GM12864 (cell line): ENCODE results near the gene CAV2.
A peak's percentile ranks its signal among the peaks of the same experiment; 100 is the strongest.

Experiments used
- DNase-seq: peaks from one replicate; pipeline ENCODE4 v3.0.0-alpha.2; 2011; ENCODE audit warnings: low read depth
- H3K4me3 ChIP-seq: 2 replicates; pipeline ENCODE4 v1.5.1; 2011; ENCODE audit warnings: mild to moderate bottlenecking, low read depth, low read length, control low read depth
- TF ChIP-seq, protein P1 (sequence below): IDR thresholded peaks from 2 replicates; pipeline ENCODE4 v1.5.1; 2011; ENCODE audit warnings: low read depth, mild to moderate bottlenecking, moderate library complexity, low read length, control low read depth, inconsistent platforms; ENCODE audit errors: missing control alignments

CAV2 gene

DNA sequence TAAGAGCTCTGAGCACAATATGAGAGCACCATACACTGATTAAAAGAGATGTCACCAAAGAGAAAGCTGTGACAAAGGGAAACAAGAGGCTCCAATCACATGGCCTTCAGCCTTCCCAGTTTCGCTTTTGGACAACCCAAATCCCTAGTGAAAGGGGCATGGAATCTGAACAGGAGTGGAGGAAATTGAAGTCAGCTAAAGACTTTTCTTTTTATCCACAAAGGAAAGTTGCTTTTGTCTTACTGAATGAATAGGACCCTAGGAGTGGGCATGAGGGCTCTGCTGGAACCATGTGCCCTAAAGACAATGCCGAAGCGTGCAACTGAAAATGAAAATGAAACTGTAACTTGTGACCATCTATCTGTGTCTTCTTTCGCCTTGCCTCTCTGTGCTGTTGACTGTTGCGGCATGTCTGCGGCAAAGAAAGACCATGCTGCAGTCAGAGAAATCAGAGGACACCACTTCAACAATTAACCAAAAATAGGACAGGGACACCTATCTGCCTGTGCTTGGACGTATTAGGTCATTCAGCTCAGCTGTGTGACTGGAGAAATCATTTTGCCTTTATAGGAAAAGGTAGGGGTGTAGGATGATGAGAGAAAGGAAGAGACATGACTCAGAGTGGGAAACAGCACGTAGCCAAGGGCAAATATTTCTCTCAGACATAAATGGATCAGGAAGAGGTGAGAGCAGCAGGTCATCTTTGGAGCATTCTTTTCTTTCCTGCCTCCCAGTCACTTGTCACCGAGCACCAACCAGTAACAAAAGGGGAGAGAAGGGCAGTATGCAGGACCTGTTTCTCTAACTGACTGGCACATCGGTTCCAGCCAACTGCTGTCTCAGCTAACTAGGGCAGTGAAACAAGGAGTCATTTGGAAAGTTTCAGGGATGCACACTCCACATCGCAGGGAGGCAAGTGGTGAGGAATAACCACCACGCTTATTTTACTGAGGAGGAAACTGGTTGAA, 12.3 kb downstream of the CAV2 start:
- DNase-seq = peak; percentile 56
- TF ChIP-seq, protein P1, sequence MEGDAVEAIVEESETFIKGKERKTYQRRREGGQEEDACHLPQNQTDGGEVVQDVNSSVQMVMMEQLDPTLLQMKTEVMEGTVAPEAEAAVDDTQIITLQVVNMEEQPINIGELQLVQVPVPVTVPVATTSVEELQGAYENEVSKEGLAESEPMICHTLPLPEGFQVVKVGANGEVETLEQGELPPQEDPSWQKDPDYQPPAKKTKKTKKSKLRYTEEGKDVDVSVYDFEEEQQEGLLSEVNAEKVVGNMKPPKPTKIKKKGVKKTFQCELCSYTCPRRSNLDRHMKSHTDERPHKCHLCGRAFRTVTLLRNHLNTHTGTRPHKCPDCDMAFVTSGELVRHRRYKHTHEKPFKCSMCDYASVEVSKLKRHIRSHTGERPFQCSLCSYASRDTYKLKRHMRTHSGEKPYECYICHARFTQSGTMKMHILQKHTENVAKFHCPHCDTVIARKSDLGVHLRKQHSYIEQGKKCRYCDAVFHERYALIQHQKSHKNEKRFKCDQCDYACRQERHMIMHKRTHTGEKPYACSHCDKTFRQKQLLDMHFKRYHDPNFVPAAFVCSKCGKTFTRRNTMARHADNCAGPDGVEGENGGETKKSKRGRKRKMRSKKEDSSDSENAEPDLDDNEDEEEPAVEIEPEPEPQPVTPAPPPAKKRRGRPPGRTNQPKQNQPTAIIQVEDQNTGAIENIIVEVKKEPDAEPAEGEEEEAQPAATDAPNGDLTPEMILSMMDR = no peak
- H3K4me3 ChIP-seq = peak overlapping the region; percentile 50

DNA sequence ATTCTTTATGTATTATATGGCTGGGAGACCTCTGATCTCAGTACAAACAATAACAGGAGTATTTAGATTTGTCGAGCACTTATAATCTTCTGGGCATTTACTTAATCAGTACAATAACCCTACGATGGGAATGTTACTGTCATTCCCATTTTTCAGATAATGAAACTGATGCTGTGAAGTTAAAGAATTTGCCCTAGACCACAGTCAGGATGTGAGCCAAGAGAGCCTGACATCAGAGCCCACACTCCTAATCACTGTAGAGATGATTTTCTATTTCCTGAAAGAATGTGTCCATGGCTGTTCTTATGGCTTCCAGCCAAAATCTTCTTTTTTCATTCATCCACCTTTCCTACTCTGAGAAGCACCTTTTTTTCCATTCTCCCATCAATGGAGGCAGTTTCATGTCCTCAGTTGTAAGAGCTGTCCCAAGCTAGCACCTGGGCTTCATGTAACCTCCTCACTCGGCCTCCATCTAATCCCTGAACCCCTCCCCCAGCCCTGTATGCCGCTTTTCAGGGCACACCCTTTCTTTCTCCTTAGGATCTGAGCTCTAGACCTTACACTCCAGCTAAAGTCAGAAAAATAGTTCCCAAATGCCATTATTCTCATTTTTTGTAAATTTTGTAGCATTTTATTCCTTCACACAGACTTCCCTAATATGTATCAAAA, 13.1 kb downstream of the CAV2 start:
- TF ChIP-seq, protein P1 = no peak
- no peak for DNase-seq
- peak overlapping the region; percentile 50; the same call in 1 of the 2 replicates for H3K4me3 ChIP-seq

DNA sequence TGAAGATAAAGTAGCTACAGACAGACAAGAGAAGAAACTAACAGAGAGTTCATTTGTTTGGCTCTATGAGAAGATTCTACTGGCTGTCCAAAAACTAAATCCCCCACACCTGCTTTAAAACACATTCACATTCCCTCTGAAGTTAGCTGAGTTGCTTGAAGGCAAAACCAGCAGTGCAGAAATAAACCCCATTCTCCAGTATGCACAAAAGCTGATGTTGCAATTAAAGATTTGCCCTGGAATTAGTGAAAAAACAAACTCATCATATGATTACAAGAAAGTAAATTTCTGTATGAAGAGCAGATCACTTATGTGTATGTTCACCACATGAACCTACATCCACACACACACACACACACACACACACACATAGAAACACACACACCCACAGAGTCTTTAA, 16.0 kb downstream of the CAV2 start:
- TF ChIP-seq, protein P1 = no peak

DNA sequence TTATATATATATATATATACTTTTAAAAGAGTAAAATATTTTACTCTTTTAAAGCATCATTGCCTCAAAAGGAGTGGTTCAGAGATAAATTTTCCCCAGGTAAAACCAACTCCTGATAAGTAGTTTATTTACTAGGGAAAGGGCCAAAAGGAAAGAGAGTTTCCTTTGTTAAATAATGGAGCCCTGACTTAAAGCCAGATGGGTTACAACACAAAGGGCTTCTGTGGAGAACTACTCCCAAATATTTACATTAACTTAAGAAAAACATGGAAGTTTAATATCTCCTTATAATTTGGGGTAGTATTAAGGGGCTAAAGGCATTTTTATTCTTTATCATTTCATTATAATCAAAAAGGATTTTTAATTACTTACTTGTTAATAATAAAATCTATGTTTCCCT, 16.8 kb downstream of the CAV2 start:
- H3K4me3 ChIP-seq = no peak overlapping the region
- TF ChIP-seq, protein P1 = no peak
- no peak for DNase-seq

More for the DNA sequence above, 16.0 kb downstream of the CAV2 start:
- H3K4me3 ChIP-seq = no peak overlapping the region
- no peak for DNase-seq

DNA sequence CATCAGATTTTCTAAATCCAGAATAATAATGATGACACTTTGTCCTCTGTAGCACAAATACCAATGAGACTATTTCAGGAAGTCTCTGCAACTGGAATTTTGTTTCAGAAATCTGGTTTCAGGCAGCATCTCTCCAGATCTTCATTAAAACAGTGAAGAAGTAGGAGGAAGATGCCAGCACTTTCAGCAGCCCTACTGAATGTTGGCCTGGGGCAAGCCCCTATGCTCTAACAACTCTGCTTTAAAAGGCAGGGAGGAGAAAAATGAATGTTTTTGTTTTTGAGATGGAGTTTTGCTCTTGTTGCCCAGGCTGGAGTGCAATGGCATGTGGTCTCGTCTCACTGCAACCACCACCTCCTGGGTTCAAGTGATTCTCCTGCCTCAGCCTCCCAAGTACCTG, 18.1 kb downstream of the CAV2 start:
- DNase-seq = no peak
- TF ChIP-seq, protein P1 = no peak
- H3K4me3 ChIP-seq = no peak overlapping the region

DNA sequence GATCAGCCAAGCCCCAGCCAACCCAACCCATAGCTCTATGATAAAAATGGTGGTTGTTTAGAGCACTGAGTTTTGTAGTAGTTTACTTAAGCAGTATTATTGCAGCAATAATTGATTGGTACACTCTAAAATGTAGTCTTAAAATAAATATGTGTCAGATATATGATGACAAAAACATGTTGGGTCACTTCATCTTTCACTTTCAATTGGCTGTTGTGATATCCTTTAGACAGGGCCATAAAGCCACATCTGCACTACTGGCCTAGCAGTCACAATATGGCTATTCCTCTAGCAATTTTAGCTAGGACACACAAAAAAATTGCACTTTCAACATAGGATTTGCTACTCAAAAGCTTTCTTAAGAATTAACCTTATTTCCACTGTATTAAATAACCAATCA, 19.4 kb downstream of the CAV2 start:
- H3K4me3 ChIP-seq = no peak overlapping the region
- TF ChIP-seq, protein P1 = no peak
- DNase-seq = no peak
